Coronary artery (tissue), 2 donors: ENCODE measurements around the gene GPR137B.
"Not testable (repeated sequence)": the region's sequence is repeated elsewhere in the genome, so short reads cannot be mapped to it uniquely, and the experiment has no call there.

ENCODE experiments used
- DNase-seq: peaks from one replicate; pipeline ENCODE4 v3.0.0-alpha.2; 2017; ENCODE audit warnings: low spot score
- H3K27ac ChIP-seq, 2 donors: fragments of 200-600 bp; sonication (generic); one replicate each; pipeline ENCODE4 v1.5.1; 2016 to 2019
- H3K4me3 ChIP-seq: fragments of 200-600 bp; sonication (generic); 2 replicates; pipeline ENCODE4 v1.5.1; 2016; ENCODE audit warnings: mild to moderate bottlenecking, moderate library complexity
- TF ChIP-seq, protein P1 (sequence below): fragments of 200-600 bp; sonication (generic); IDR thresholded peaks from one replicate; pipeline ENCODE4 v1.5.1; 2019; ENCODE audit warnings: antibody characterized with exemption

GPR137B gene

GRCh38 chr1:236142253-236143103 lies at the start of gene GPR137B:
GPR137B (plus strand) TSS chr1:236142539; CDS start chr1:236142623, 84 bp downstream.
- no peak for DNase-seq
- TF ChIP-seq, protein P1, sequence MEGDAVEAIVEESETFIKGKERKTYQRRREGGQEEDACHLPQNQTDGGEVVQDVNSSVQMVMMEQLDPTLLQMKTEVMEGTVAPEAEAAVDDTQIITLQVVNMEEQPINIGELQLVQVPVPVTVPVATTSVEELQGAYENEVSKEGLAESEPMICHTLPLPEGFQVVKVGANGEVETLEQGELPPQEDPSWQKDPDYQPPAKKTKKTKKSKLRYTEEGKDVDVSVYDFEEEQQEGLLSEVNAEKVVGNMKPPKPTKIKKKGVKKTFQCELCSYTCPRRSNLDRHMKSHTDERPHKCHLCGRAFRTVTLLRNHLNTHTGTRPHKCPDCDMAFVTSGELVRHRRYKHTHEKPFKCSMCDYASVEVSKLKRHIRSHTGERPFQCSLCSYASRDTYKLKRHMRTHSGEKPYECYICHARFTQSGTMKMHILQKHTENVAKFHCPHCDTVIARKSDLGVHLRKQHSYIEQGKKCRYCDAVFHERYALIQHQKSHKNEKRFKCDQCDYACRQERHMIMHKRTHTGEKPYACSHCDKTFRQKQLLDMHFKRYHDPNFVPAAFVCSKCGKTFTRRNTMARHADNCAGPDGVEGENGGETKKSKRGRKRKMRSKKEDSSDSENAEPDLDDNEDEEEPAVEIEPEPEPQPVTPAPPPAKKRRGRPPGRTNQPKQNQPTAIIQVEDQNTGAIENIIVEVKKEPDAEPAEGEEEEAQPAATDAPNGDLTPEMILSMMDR = no peak
- H3K27ac ChIP-seq = peak within 1 kb of the TSS; percentile 48 to 72
- H3K4me3 ChIP-seq = peak within 1 kb of the TSS; percentile 90

DNA sequence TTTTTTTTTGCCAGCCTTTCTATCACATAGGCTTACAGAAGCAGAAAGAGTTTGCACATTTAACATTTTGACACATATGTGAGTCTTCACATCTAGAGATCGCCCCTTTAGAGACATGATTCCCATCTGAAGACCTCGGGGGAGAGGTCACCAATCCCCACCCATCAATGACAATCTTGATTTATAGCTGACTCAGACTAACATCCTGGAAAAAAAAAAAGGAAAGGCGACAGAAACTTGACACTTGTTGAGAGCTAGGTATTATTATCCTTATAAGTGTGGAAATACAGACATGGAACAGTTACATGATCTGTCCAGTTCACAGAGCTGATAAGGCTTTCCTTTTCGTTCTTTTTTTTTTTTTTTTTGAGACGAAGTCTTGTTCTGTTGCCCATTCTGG lies 49.4 kb upstream of the GPR137B start:
- TF ChIP-seq, protein P1 = no peak
- Histone ChIP-seq H3K27ac (no peak overlapping the region), H3K4me3 (no peak overlapping the region)
- no peak for DNase-seq

- no peak for DNase-seq
- Histone ChIP-seq H3K4me3 (no peak overlapping the region), H3K27ac (no peak overlapping the region)
- TF ChIP-seq, protein P1 = no peak
These were observed 46.4 kb upstream of the GPR137B start for GRCh38 chr1:236095705-236096520.

- DNase-seq = peak; percentile 94
- peak overlapping the region; percentile 46 to 62 for H3K27ac ChIP-seq
- not testable (repeated sequence) for H3K4me3 ChIP-seq
These were observed 45.5 kb upstream of the GPR137B start for GRCh38 chr1:236096660-236097482.

DNA sequence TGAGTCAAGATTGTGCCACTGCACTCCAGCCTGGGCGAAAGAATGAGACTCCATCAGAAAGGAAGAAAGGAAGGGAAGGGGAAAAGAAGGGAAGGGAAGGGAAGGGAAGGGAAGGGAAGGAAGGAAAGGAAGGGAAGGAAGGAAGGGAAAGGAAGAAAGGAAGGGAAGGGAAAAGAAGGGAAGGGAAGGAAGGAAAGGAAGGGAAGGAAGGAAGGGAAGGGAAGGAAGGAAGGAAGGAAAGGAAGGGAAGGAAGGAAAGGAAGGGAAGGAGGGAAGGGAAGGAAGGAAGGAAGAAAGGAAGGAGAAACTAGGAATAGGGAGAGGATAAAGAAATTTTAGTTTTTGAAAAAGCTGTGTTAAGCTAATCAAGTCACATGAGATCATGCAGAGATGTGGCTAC lies 44.1 kb upstream of the GPR137B start:
- Histone ChIP-seq H3K4me3 (no peak overlapping the region), H3K27ac (no peak overlapping the region)
- TF ChIP-seq, protein P1 = no peak
- no peak for DNase-seq

DNA sequence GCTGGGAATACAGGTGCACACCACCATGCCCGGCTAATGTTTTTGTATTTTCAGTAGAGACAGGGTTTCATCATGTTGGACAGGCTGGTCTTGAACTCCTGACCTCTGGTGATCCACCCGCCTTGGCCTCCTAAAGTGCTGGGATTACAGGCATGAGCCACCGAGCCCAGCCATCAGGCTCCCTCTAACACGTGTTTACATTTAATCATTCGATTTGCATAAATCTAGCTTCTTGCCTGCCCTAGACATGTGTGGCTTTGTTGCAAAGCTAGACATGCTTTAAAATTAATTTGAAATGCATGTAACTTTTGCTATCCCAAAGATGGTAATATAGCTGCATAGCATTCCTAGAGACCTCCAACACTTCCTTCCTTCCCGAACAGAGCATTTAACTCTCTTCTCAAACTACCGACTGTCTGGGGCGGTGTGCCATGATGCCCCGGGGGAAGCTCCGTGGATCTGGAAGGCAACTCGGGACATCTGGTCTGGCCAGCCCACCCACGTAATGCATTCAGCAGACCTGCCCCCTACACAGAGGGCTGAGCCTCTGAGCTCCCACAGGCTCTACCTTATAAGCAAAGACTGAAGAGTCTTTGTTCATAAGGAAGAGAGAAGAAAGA lies 42.9 kb upstream of the GPR137B start:
- H3K4me3 ChIP-seq = no peak overlapping the region
- no peak overlapping the region for H3K27ac ChIP-seq
- DNase-seq = no peak
- TF ChIP-seq, protein P1 = no peak

DNA sequence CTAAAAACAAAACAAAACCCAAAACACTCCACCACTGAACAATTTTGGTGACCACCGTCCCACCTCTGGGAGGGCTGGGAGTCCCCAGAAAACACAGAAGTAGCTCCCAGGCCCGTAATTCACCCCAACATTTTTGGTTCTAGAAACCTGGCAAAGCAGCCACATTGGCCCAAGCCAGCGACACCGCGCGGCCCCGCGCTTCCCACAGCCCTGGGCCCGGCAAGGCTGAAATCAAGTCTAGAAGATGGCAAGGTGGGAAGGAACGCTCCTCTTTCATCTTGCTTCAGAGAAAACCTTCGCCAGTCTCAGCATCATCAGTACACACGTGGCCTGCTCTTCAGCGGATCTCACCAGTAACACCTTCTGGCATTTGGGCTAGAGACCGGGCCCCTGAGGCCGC lies 41.5 kb upstream of the GPR137B start:
- no peak for DNase-seq
- H3K27ac ChIP-seq = no peak overlapping the region
- no peak overlapping the region for H3K4me3 ChIP-seq
- TF ChIP-seq, protein P1 = no peak
